Measurements from ENCODE around the gene RHBDL1. TPM values are rescaled to one million over a fixed set of nuclear protein-coding genes. Genes with fewer than 3 reads are reported as not detected.

RHBDL1 gene
- total RNA-seq, 1 donor from 2014 or later: 1.6 TPM

GRCh38 chr16:694187-694862 lies 18.9 kb downstream of the RHBDL1 start:
- intact Hi-C loops (cut with DNase I): no loop called here
- no peak for DNase-seq (ENCODE audit: low spot score)
- ATAC-seq: no peak

GRCh38 chr16:694863-695354 lies 19.4 kb downstream of the RHBDL1 start:
- DNase-seq (ENCODE audit: low spot score) (no peak), ATAC-seq (no peak)
- intact Hi-C loops (cut with DNase I): no loop called here

- intact Hi-C loops (cut with DNase I): no loop called here
- DNase-seq (ENCODE audit: low spot score) (no peak), ATAC-seq (no peak)
These were observed 20.1 kb downstream of the RHBDL1 start for GRCh38 chr16:695355-696089.

GRCh38 chr16:698911-699671 lies 23.6 kb downstream of the RHBDL1 start:
- no peak for ATAC-seq
- DNase-seq (ENCODE audit: low spot score): no peak
- intact Hi-C loops (cut with DNase I): no loop called here

- intact Hi-C loops (cut with DNase I): no loop called here
- DNase-seq (ENCODE audit: low spot score): no peak
- ATAC-seq: no peak
These were observed 25.5 kb downstream of the RHBDL1 start for GRCh38 chr16:700684-701584.

GRCh38 chr16:702341-702740 lies 26.9 kb downstream of the RHBDL1 start:
- no peak for ATAC-seq
- DNase-seq (ENCODE audit: low spot score): no peak
- intact Hi-C loops (cut with DNase I): no loop called here

- DNase-seq (ENCODE audit: low spot score) (no peak), ATAC-seq (no peak)
- intact Hi-C loops (cut with DNase I): no loop called here
These were observed 27.9 kb downstream of the RHBDL1 start for GRCh38 chr16:703406-703805.

- ATAC-seq (no peak), DNase-seq (ENCODE audit: low spot score) (no peak)
- intact Hi-C loops (cut with DNase I): no loop called here
These were observed 28.6 kb downstream of the RHBDL1 start for GRCh38 chr16:704047-704446.

GRCh38 chr16:704552-705380 lies 29.3 kb downstream of the RHBDL1 start:
- intact Hi-C loops (cut with DNase I): loop anchor here (5.0 kb wide), 1 partner anchor 43 kb away; no protein-coding TSS in a partner anchor
- DNase-seq (ENCODE audit: low spot score): no peak
- ATAC-seq: no peak

- DNase-seq (ENCODE audit: low spot score) (no peak), ATAC-seq (no peak)
- intact Hi-C loops (cut with DNase I): loop anchor here (5.0 kb wide), 1 partner anchor 42 kb away; no protein-coding TSS in a partner anchor
These were observed 30.1 kb downstream of the RHBDL1 start, which contains the start of gene FBXL16 for GRCh38 chr16:705431-706188. Gene FBXL16 (minus strand): TSS chr16:705801. CDS start chr16:697405, 8,396 bp downstream.

GRCh38 chr16:706189-707061 lies 31.0 kb downstream of the RHBDL1 start:
- DNase-seq (ENCODE audit: low spot score) (no peak), ATAC-seq (no peak)
- intact Hi-C loops (cut with DNase I): loop anchor here (5.0 kb wide), 1 partner anchor 41 kb away; no protein-coding TSS in a partner anchor

GRCh38 chr16:707062-707538 lies 31.6 kb downstream of the RHBDL1 start:
- intact Hi-C loops (cut with DNase I): loop anchor here (5.0 kb wide), 1 partner anchor 40 kb away; no protein-coding TSS in a partner anchor
- no peak for DNase-seq (ENCODE audit: low spot score)
- peak; percentile 9 for ATAC-seq

- DNase-seq (ENCODE audit: low spot score) (no peak), ATAC-seq (no peak)
- intact Hi-C loops (cut with DNase I): loop anchor here (5.0 kb wide), 1 partner anchor 39 kb away; no protein-coding TSS in a partner anchor
These were observed 32.5 kb downstream of the RHBDL1 start for GRCh38 chr16:708019-708418.

- intact Hi-C loops (cut with DNase I): loop anchor here (5.0 kb wide), 1 partner anchor 38 kb away; no protein-coding TSS in a partner anchor
- ATAC-seq: no peak
- DNase-seq (ENCODE audit: low spot score): no peak
These were observed 33.5 kb downstream of the RHBDL1 start for GRCh38 chr16:708959-709358.

Data from sciatic nerve (tissue), 2 donors.